ENCODE results near the gene UBE2Q2.

DNA sequence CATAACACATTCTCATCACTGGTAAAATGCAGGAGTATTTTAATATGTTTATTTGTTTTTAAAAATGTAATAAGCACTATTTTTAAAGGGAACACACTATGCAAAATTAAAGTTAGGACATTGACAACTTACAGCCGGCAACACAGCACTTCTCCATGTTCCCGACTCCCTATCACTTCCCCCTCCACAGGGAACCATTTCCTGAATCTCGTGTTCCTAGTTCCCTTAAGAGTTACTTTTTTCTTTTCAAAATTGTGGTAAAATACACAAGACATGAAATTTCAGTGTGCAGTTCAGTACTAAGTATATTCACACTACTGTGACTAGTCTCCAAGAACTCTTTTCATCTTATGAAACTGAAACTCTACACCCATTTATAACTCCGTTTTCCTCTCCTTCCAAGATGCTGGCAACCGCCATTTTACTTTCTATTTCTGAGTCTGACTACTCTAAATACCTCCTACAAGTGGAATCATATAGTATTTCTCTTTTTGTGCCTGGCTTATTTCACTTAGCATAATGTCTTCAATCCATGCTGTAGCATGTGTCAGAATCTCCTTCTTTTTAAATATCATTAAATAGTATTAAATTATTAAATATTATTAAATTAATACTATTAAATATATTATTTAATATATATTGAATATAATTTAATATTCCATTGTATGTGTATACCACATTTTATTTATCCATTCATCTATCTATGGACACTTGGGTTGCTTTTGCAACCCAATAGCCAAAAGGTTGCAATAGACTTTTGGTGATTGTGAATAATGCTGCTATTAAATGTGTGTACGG is 25.9 kb upstream of the UBE2Q2 start:
- TF ChIP-seq EZH2 (IDR thresholded peaks at IDR 0.05; ENCODE audit: borderline replicate concordance, low read depth, low read length) (no peak), NFATC3 (IDR thresholded peaks at IDR 0.05) (no peak), HMG20B (CRISPR knock-in tag; IDR thresholded peaks at IDR 0.05) (no peak), CHD1 (IDR thresholded peaks at IDR 0.05; ENCODE audit: low read length) (no peak), EP300 (IDR thresholded peaks at IDR 0.05; ENCODE audit: low read length) (no peak)
- TF ChIP-seq, protein P1, sequence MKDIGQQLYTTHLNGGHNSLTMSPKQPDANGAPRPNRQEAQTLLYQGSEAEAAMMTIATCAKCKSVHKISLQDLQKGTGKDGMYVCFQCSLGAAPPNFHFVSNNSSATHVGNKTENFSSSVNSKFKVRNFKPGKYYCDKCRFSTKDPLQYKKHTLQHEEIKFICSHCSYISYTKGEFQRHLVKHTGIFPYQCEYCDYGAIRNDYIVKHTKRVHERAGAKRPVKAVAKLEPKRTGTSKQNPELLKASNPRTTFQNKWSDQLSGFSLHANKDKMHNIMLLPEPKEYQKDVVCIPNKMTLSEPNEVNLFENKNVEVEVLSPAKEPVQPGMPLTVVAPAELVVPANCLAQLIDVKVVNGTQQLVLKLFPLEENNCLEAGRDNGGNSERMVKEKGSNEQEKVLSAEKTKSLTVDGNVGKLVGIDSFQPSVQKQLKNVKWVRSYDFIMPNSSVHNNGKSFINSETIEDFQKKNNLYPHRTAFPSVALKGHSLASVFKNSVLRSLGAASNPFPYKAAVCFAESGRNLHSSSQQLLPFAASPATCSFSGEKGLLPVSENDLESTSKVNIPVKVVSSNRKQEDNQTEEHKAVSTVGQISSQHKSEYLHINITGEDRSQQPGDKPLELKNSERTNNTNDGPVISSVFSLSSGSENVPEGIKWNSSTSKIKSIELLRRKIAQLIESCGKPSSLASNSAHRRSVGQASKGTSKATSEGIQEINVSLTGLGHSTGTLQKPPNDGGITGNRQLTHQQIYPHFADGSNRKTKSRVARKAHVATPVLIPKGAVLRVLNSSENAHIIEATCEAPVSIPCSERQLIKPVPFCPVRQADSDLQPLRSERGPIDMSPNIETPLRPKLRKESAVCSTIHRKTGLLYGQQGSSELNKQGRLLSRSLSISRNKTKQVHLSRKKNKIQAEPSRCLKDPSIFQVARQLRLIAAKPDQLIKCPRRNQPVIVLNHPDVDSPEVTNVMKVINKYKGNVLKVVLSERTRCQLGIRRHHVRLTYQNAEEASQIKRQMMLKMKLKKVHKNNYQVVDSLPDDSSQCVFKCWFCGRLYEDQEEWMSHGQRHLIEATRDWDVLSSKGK (CRISPR knock-in tag; IDR thresholded peaks at IDR 0.05), result no peak
- TF ChIP-seq, protein P2, sequence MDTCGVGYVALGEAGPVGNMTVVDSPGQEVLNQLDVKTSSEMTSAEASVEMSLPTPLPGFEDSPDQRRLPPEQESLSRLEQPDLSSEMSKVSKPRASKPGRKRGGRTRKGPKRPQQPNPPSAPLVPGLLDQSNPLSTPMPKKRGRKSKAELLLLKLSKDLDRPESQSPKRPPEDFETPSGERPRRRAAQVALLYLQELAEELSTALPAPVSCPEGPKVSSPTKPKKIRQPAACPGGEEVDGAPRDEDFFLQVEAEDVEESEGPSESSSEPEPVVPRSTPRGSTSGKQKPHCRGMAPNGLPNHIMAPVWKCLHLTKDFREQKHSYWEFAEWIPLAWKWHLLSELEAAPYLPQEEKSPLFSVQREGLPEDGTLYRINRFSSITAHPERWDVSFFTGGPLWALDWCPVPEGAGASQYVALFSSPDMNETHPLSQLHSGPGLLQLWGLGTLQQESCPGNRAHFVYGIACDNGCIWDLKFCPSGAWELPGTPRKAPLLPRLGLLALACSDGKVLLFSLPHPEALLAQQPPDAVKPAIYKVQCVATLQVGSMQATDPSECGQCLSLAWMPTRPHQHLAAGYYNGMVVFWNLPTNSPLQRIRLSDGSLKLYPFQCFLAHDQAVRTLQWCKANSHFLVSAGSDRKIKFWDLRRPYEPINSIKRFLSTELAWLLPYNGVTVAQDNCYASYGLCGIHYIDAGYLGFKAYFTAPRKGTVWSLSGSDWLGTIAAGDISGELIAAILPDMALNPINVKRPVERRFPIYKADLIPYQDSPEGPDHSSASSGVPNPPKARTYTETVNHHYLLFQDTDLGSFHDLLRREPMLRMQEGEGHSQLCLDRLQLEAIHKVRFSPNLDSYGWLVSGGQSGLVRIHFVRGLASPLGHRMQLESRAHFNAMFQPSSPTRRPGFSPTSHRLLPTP (IDR thresholded peaks at IDR 0.05; ENCODE audit: borderline replicate concordance, extremely low read depth, insufficient read length), result no peak

Measured in K562 (cell line).